NT2/D1 (cell line): ENCODE results near the gene SLC16A12.

Experiments
- SUZ12 ChIP-seq: IDR thresholded peaks from 2 replicates; pipeline ENCODE4 v1.6.1; 2011; ENCODE audit not compliant: insufficient read length, insufficient read depth; ENCODE audit errors: extremely low read depth
- ZNF274 ChIP-seq: IDR thresholded peaks from 2 replicates; pipeline ENCODE4 v1.6.1; 2011; ENCODE audit warnings: mild to moderate bottlenecking, low read depth, low read length

GRCh38 chr10:89522463-89522862 is 12.9 kb downstream of the SLC16A12 start:
- no peak for TF ChIP-seq ZNF274
- no peak for TF ChIP-seq SUZ12
